Chondrocyte (in vitro differentiated cells): ENCODE measurements around the gene CFP. TPM values are rescaled to one million over a fixed set of nuclear protein-coding genes. Genes with fewer than 3 reads are reported as not detected.

Experiments used
- DNase-seq: peaks from one replicate; pipeline ENCODE4 v3.0.0; 2021; ENCODE audit warnings: mixed read lengths, low spot score
- H3K27ac Mint-ChIP-seq: one replicate; pipeline ENCODE4 v1.8.0; 2021; ENCODE audit warnings: mild to moderate bottlenecking, moderate library complexity, mixed read lengths; ENCODE audit not compliant: unreplicated experiment
- H3K27me3 Mint-ChIP-seq: 2 replicates; pipeline ENCODE4 v1.8.0; 2021; ENCODE audit warnings: low read depth, mixed read lengths
- H3K36me3 Mint-ChIP-seq: 2 replicates; pipeline ENCODE4 v1.8.0; 2021; ENCODE audit warnings: low read depth, mixed read lengths
- H3K4me1 Mint-ChIP-seq: 2 replicates; pipeline ENCODE4 v1.8.0; 2021; ENCODE audit warnings: low read depth, mild to moderate bottlenecking, mixed read lengths
- H3K4me3 Mint-ChIP-seq: one replicate; pipeline ENCODE4 v1.8.0; 2021; ENCODE audit warnings: mild to moderate bottlenecking, moderate library complexity, mixed read lengths; ENCODE audit not compliant: unreplicated experiment
- H3K9me3 Mint-ChIP-seq: 2 replicates; pipeline ENCODE4 v1.8.0; 2021; ENCODE audit warnings: low read depth, mixed read lengths
- CTCF ChIP-seq: fragments of 200-600 bp; sonication (generic); IDR thresholded peaks from 2 replicates; pipeline ENCODE4 v1.5.0; 2021; ENCODE audit warnings: antibody characterized with exemption, mild to moderate bottlenecking, moderate library complexity
- microRNA-seq: library from miRNA; unstranded; fragments of <30 nt; microRNA quantifications from one replicate; pipeline ENCODE4 v1.2.0, GENCODE V29; 2020; ENCODE audit warnings: borderline number of aligned reads
- total RNA-seq: library from RNA; stranded (reverse); gene quantifications from 3 replicates; pipeline ENCODE4 v1.2.1, GENCODE V29; 2021

The CFP gene
- total RNA-seq, 1 donor from 2014 or later = 0.87 TPM

- TF ChIP-seq CTCF = no peak
- H3K27me3 Mint-ChIP-seq = no peaks in the 10 kb centered on the region
- no peak for DNase-seq
- H3K36me3 Mint-ChIP-seq = peaks cover 3% of the 10 kb centered on the region
- H3K4me3 Mint-ChIP-seq = no peak overlapping the region
- peak overlapping the region; percentile 54 for H3K27ac Mint-ChIP-seq
- no peaks in the 10 kb centered on the region for H3K9me3 Mint-ChIP-seq
- peaks cover 32% of the 10 kb centered on the region for H3K4me1 Mint-ChIP-seq
Observed at GRCh38 chrX:47574076-47574546, 55.6 kb downstream of the CFP start.

DNA sequence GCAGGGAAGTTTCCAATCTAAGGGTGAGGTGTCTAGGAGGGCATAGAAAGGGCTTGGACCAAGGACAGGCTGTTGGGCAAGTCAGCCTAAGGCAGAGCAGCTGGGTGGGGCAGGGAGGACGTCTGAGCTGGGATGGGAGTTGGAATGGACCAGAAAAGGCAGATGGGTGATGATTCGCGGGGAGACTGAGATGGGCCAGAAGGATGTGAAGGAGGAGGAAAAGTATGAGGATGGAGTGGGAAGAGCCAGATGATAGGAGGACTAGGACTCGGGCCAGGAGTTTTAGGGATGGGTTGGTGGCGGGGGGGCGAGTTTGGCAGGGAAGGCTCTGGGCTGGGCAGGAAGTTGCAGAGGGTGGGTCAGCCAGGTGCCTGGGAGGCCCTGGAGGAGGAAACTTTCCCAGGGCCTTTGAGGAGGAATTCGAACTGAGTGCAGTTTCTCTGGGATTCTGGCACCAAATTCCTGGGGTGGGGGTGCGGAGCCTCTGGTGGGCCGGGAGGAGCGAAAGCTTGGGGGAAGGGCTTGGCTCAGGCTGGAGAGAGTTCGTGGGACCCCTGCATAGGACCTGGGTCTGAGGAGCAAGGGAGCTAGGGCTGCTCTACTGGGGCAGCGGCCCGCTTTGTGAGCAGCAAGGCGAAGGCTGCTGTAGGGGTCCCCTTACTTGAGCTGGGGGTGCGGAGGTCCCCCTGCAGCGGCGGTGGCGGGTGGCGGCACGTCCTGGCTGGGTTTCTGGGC lies 56.2 kb downstream of the CFP start:
- no peak for TF ChIP-seq CTCF
- Mint-ChIP-seq H3K27me3 (no peaks in the 10 kb centered on the region), H3K36me3 (peaks cover 3% of the 10 kb centered on the region), H3K4me3 (peak overlapping the region; percentile 64), H3K4me1 (peaks cover 31% of the 10 kb centered on the region), H3K27ac (peak overlapping the region; percentile 92), H3K9me3 (no peaks in the 10 kb centered on the region)
- DNase-seq = no peak

Small RNAs within 50 kb of the gene (microRNA-seq; reads per million reads assigned to microRNA genes)
- not detected for gene MIR4769

Other genes starting within 250 kb of the CFP start
- 4.9 to 6.8 TPM (median 6.8 TPM) in 3 replicates for gene ZNF41, start 146.7 kb downstream of the CFP start, total RNA-seq
- 53.6 to 67.8 TPM (median 61.9 TPM) in 3 replicates for gene ARAF, start 68.7 kb downstream of the CFP start, total RNA-seq
- gene TIMP1, start 47.5 kb downstream of the CFP start, total RNA-seq = 599 to 671 TPM (median 633 TPM) in 3 replicates
- 2.6 to 5.9 TPM (median 3.7 TPM) in 3 replicates for gene SYN1, start 10.1 kb downstream of the CFP start, total RNA-seq
- gene ELK1, start 20.6 kb upstream of the CFP start, total RNA-seq = 32.6 to 37.9 TPM (median 34.7 TPM) in 3 replicates
- gene UXT, start 29.2 kb upstream of the CFP start, total RNA-seq = 72.7 to 79.4 TPM (median 75.6 TPM) in 3 replicates
- 8.5 to 15.8 TPM (median 8.6 TPM) in 3 replicates for gene ZNF81, start 207.0 kb upstream of the CFP start, total RNA-seq